BE2C (cell line): ENCODE measurements around the gene DIP2C.

ENCODE experiments used
- DNase-seq: peaks from one replicate; pipeline ENCODE4 v3.0.0-alpha.2; 2020
- H3K27me3 ChIP-seq: fragments of 250-450 bp; sonication (Bioruptor Pico); 2 replicates; pipeline ENCODE4 v1.5.1; 2020; ENCODE audit warnings: mild to moderate bottlenecking
- H3K36me3 ChIP-seq: fragments of 250-450 bp; sonication (Bioruptor Pico); 2 replicates; pipeline ENCODE4 v1.5.1; 2020; ENCODE audit warnings: mild to moderate bottlenecking
- H3K4me1 ChIP-seq: fragments of 250-450 bp; sonication (Bioruptor Pico); 2 replicates; pipeline ENCODE4 v1.5.1; 2020
- H3K4me3 ChIP-seq: 2 replicates; pipeline ENCODE4 v1.5.1; 2011; ENCODE audit warnings: low read depth, low read length
- H3K9me3 ChIP-seq: fragments of 250-450 bp; sonication (Bioruptor Pico); 2 replicates; pipeline ENCODE4 v1.5.1; 2020
- CTCF ChIP-seq: IDR thresholded peaks from 2 replicates; pipeline ENCODE4 v1.5.1; 2012; ENCODE audit warnings: mild to moderate bottlenecking, low read depth, low read length

DIP2C gene

DNA sequence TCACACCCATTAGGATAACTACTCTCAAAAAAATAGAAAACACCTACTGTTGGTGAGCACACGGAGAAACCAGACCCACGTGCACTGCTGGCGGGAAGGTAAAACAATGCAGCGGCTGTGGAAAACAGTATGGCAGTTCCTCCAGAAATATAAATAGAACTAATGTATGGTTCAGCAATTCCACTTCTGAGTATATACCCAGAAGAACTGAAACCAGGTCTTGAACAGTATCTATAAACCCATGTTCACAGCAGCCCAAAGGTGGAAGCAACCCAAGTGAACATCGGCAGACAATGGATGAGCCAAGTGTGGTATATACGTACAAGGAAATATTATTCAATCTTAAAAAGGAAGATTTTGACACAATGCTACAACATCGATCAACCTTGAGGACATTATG is 389.5 kb downstream of the DIP2C start:
- no peak for DNase-seq
- Histone ChIP-seq H3K4me1 (no peaks in the 10 kb centered on the region), H3K4me3 (no peak overlapping the region), H3K36me3 (no peaks in the 10 kb centered on the region), H3K27me3 (no peaks in the 10 kb centered on the region), H3K9me3 (no peaks in the 10 kb centered on the region)
- no peak for TF ChIP-seq CTCF

GRCh38 chr10:299512-299911 is 390.0 kb downstream of the DIP2C start:
- Histone ChIP-seq H3K4me1 (no peaks in the 10 kb centered on the region), H3K36me3 (no peaks in the 10 kb centered on the region), H3K27me3 (no peaks in the 10 kb centered on the region), H3K9me3 (no peaks in the 10 kb centered on the region), H3K4me3 (no peak overlapping the region)
- no peak for TF ChIP-seq CTCF
- no peak for DNase-seq

- no peaks in the 10 kb centered on the region for H3K9me3 ChIP-seq
- H3K36me3 ChIP-seq, result no peaks in the 10 kb centered on the region
- DNase-seq, result no peak
- no peaks in the 10 kb centered on the region for H3K27me3 ChIP-seq
- no peak for TF ChIP-seq CTCF
- H3K4me1 ChIP-seq, result no peaks in the 10 kb centered on the region
- H3K4me3 ChIP-seq, result no peak overlapping the region
Measured at GRCh38 chr10:298033-298432, 391.4 kb downstream of the DIP2C start.

DNA sequence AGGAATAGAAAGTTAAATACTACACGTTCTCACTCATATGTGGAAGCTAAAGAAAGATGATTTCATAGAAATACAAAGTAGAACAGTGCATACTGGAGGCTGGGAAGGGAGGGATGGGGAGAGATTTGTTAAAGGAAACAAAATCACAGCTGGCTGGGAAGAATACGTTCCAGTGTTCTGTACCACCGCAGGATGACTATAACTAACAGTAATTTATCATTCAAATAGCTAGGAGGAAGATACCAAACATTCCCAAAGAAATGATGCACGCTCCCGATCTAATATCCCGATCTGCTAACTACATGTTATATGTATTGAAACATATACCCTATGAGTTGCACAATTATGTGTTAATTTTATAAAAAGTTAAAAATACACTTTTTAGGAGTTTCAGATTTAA is 391.9 kb downstream of the DIP2C start:
- Histone ChIP-seq H3K36me3 (no peaks in the 10 kb centered on the region), H3K4me1 (no peaks in the 10 kb centered on the region), H3K27me3 (no peaks in the 10 kb centered on the region), H3K4me3 (no peak overlapping the region), H3K9me3 (no peaks in the 10 kb centered on the region)
- no peak for DNase-seq
- no peak for TF ChIP-seq CTCF

GRCh38 chr10:293636-294035 is 395.8 kb downstream of the DIP2C start:
- Histone ChIP-seq H3K4me3 (no peak overlapping the region), H3K4me1 (no peaks in the 10 kb centered on the region), H3K27me3 (no peaks in the 10 kb centered on the region), H3K36me3 (no peaks in the 10 kb centered on the region), H3K9me3 (no peaks in the 10 kb centered on the region)
- DNase-seq, result no peak
- no peak for TF ChIP-seq CTCF

- Histone ChIP-seq H3K27me3 (no peaks in the 10 kb centered on the region), H3K36me3 (no peaks in the 10 kb centered on the region), H3K9me3 (no peaks in the 10 kb centered on the region), H3K4me3 (no peak overlapping the region), H3K4me1 (no peaks in the 10 kb centered on the region)
- TF ChIP-seq CTCF, result no peak
- no peak for DNase-seq
Measured at GRCh38 chr10:290026-290725, 399.3 kb downstream of the DIP2C start.
